Measurements from ENCODE around the gene SDF4.

The SDF4 gene

DNA sequence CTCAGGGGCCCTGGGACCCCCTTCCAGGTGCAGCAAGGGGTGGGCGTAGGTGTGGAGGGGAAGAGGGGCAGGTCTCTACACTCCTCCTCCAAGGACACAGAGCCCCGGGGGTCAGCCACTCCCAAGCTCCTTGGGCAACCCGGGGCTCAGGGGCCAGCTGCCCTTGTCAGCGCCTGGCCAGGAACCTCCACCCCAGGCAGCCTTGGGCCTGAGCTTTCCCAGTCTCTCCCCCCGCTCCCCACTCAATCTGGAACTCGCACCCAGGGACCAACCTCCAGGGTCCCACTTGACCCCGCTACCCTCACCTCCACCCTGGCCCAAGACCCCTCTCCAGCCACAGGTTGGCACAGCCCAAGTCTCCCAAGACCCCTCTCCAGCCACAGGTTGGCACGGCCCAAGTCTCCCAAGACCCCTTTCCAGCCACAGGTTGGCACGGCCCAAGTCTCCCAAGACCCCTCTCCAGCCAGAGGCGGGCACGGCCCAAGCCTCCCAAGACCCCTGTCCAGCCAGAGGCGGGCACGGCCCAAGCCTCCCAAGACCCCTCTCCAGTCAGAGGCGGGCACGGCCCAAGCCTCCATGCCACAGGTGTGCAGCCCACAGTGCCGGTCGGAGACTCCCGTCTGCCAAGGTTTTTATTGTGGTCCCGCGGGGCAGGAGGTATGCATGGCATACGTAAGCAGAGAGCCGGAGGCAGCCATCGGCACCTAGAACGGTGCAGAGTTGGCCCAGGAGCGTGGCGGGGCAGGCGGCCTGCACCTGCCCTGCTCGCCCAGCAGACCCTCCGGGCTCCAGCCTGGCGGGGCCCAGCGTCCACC is 20.9 kb downstream of the SDF4 start:
- FAIRE-seq = no peak

DNA sequence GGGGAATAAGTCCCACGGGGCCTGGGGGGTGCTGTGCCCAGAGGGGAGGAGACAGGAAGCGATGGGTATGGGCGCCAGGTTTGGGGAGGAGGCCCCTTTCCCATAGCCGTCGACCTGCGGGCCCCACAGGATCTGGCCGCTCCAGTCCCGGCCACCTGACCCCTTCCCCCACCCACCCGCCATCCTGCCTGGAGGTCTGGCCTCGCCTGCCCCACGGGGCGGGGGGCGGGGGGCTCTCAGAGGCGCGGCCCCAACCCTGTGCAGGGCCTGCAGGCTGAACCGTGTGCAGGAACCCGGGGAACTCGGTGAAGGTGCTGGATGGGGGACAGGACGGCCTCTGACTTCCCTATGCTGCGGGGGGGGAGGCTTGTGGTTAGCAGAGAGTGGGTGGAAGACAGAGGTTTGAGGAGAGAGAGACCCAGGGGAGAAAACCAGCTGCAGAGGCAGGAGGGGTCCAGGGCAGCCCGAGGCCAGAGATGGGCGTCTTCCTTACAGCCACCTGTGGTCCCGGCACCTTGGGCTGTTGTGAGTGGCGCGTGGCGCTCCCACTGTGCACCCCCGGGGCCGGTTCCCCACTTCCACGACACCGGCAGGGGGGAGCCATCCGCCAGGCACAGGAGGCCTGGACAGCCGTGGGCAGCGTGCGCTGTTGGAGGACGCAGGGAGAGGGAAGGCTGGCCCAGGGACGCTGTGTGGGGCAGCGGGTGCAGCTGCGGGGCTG is 22.9 kb downstream of the SDF4 start:
- FAIRE-seq = no peak

DNA sequence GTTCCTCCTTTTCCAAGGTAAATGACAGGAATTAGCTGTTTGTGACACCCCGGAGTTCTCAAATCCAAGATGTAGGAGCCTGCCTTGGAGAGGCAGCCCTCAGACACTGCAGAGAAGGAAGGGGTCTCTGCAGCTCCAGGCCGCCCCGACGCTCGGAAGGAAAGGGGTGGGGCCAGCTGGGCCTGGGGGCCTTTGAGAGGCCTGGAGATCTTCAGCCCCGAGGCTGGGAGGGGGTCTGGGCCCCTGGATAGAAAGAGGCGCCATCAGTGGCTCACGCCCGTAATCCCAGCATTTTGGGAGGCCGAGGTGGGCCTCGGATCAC is 24.3 kb downstream of the SDF4 start:
- no peak for FAIRE-seq

DNA sequence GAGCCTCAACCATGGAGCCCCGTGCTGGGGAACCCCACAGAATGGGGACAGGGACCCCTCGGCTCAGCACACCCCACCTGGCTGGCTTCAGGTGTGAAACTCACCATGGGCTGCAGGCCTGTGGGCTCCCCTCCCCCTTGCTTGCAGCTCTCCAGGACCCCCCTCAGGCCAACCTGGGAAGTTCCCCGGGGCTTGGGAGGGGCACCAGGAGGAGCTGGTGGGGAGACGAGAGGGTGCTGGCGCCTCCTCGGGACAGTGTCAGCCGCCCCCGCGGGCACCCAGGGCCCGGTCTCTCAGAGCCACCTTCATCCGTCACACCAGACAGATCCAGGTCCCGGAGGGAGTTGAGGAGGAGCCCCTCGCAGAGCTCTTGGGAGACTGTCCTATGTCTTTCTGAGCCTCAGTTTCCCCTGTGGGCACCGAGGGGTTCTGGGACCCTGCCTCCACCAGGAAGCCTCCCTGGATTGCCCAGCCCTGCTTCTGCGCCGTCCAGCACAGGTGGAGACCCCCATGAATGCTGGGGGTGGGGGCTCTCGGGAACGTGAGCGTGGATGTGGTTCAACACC is 24.8 kb downstream of the SDF4 start:
- no peak for FAIRE-seq

DNA sequence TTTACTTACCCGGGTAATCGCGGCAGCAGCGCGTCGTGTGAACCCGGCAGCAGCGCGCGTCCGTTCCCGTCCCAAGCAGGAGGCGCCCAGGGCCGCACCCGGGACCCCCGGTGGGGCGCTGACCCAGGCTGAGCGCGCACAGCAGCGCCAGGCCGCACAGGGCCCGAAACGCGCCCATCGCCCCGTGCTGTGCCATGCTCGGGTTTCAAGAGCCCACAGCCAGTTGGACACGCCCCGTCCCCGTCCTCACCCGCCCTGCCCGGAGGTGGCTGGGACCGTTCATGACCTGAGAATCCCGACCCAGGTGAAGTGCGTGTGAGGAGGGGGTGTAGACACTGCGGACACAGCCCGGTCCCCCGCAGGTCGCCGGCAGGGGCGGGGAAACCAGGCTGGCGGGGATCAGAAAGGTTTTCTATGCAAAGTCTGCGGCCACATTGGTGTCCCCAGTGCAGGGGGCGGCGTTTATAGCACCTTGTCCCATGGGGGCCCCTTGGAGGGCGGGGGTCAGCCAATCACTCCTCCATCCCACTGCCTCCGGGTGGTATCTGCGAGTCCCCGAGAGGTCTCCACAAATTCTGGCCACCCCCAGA is 25.3 kb downstream of the SDF4 start, which contains the start of gene TNFRSF18:
TNFRSF18 (minus strand) TSS at position 217 of the 590 bp plus-strand sequence; CDS start at position 196, 21 bp downstream.
- FAIRE-seq = no peak

DNA sequence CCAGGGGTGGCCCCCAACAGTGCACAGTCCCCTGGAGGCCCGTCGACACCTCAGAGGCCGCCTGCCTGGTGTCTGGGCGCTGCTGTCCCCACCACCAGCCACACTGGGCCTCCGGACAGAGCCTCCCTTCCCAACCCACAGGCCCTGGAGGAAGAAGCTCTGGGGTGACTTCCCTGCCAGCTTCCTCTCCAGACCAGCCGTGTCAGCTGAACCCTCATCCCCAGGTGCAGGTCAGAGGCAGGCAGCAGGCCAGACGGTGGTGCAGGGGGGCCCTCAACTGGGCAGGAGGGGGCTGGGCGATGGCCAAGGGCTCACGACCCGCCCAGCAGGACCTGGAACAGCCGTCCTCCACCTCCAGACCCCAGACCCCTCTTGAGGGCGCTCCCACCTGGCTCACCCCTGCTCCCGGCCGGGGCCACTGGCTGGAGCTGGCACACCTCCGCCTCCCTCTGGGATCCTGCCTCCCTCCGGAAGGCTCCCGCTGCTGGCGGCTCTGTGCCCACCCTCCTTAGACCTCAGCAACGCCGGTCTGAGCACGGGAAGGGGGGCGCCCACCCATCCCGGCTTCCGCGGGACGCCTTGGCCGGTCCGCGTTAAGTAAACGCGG is 25.9 kb downstream of the SDF4 start:
- FAIRE-seq = no peak

DNA sequence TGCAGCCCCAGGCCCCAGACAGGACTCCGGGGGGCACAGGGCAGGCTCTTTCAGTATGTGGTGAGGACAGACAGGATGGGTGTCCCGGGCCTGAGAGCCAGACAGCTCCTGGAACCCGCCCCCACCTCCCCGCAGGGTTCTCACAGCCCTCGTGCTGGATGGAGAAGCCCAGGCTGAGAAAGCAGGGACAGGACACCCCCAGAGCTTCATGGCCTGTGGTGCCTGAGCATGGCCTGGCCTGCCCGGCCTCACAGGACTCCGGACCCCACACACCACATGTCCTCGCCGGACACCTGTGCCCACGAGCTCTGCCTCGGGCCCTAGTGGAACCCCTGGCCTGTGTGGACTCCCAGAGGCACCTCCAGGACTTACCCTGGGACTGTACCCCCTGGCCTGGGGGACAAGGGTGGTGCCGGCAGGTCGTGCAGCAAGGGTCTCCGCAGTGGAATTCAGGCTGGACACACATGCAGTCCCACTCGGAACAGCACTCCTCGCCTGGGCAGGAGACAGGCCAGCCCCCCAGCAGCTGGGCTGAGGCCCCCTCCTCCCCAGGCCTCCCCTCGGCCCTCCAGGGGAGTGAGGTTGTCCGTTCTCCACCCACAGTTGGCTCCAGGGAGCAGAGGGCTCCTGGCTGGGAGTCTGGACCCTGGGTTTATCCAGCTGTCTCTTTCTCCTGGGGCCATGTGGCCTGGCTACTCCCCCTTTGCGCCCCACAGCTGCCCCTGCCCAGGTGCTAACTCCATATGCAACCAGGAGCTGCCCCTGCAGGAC is 26.6 kb downstream of the SDF4 start:
- no peak for FAIRE-seq

DNA sequence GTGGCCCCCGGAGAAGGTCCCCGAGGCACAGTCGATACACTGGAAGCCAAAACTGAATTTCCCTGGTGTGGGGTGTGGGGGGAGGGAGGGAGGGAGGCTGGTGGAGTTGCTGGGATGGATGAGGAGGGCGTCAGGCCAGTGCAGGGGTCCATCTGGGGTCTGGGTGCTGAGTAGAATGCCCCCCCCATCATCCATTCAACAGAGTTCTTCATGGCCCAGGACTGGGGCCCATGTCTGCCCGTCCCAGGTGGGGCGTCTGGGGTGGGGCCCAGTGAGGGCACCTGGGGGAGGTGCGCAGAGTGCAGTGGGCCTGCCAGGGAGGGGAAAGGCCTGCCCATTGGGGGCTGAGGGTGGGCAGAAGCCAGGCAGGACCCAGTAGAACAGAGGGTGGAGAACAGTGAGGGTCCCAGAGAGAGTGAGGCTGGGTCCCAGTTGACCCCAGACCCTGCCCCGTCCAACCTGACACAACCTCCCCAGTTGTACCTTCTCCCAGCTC is 27.3 kb downstream of the SDF4 start:
- no peak for FAIRE-seq

DNA sequence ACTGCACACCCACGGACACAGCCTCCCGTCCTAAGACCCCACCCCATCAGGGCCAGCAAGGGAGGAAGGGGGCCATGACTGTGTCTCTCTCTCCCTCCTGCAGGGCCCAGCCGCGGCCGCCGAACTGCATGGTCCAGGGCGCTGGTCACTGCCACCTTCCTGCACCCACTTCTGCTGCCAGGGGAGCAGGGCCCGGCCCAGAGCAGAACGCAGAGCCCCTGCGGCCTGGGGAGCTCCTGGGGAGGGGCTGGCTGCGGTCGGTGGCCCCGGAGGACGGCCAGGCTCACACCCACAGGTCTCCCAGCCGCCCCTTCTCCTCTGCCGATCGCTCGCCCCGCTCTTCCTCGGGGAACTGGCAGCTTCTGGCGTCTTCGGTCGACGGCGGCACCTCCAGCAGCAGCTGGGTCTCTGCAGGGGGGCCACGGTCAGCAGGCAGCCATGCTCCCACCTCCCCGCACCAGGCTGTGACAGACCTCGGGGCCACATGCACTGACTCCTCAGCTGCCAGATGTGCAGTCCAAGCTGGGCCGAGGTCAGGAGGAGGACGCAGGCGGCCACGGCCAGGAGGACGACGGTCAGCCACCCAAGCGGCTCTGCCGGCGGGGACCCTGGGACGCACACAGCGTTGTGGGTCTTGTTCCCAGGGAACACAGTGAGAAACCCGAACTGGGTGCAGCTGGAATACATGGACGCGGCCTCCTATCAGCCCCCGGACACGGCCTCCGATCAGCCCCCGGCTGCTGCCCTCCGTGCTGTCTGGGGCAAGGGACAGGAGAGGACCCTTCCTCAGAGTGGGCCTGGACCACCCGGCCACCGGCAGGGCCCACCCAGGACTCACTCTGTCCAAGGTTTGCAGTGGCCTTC is 28.0 kb downstream of the SDF4 start:
- no peak for FAIRE-seq

DNA sequence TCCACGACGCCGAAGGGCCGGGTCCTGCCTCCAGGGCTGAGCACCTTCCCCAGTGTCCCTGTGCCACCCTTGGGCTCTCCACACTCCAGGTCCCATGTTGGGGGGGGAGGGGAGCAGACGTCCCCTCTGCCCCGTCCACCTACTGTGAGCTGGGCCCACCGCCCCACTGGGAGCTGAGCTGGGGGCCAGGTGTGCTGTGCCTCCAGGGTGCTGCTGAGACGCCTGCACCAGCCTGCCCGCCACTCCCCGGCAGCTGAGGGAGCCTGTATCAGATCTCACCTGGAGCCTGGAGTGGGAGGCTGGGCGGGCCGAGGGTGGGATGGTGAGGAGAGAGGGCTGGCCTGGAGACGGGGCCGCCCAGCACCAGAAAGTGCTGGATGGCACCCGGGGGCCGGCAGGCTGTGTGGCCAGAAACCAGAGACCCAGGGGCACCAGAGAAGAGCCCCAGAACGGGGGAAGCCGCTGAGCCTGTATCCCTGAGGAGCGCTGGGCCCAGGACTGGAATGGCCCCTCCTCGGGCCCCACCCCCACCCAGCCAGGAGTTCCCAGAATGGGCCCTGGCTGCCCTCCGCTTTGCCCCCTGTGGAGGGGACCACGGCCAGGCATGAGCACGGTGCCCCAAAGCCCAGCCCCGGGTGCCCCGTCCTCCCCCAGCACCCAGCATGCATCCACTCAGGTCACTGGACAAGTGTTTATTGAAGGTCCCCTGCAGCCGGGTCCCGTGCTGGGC is 28.8 kb downstream of the SDF4 start:
- FAIRE-seq = no peak

DNA sequence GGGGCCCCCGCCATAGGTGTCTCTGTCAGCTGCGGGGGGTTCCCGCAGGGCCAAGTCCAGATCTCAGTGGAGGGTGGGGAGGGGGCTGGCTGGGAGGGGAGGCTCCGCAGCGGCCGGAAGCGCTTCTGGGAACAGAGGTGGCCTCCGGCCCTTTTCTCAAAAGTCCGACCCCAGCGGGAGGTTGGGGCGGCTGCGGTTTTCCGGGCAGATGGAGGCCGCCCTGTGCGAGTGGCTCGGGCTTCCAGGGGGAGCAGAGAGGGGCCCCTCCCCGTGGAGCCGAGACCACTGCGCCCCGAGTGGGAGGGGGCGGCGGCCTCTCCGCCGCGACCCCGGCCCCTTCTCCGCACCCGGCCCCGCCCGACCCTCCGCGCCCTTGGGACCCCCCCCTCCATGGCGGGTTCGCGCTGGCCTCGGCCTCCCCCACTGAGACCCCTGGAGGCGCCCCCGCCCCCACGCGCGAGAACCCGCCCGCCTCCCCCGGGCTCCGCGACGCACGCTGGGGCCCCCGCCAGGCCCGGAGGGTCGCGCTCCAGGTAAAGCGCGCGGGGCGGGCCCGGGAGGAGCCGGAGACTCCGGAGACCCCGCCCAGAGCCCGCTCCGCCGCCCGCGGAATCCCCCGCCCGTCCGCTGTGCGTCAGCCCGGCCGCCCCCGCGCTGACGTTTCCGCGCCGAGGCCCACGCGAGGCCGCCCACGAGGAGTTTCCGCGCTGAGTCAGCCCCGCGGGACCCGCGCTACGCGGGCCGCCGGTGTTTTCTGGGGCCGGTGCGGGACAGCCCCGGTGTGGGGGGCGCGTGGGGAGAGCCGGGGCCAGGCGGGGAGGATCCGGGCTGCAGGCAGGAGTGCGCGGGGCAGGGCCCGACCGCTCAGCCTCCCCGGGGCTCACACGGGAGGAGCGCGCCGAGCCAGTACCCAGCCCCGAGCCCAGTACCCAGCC is 30.7 kb downstream of the SDF4 start:
- no peak for FAIRE-seq

DNA sequence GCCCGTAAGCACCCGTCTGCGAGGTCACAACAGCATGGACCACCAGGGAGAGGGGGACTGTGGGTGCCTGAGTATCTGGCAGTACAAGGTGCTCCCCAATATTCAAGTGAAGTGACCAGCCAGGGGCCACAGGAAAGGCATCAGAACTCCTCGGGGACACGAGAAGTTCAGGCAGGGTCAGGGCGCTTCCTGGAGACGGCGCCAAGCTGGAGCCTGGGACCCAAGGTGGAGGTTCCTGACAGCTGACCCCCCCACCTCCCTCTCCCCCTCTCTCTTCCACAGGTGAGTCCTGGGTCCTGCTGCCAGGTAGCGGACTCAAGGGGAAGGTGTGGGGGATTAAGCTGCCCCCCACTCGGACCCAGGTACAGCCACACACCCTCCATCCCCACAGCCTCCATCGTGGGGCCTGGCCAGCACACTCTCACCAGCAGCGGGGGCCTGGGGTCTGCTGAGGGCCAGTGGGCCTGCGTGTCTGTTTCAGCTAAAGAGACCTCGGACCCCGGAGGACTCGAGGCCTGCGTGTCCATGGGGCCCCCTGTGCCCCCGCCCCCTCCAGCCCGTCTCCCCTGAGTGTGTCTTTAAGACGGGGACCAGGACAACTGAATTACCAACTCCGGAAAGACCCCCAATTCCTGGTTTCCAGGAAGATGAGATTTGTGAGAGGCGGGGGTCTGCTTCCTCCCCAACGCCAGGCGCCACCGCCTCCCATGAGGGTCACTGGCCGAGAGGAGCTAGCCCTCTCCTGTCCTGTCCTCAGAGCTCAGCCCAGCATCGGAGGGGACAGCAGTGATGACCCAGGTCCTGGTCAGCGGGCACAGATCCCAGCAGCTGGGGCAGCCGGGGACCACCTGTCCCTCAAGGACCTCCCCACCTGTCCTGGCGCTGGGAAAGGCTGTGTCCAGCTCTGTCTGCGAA is 31.6 kb downstream of the SDF4 start:
- FAIRE-seq = no peak

DNA sequence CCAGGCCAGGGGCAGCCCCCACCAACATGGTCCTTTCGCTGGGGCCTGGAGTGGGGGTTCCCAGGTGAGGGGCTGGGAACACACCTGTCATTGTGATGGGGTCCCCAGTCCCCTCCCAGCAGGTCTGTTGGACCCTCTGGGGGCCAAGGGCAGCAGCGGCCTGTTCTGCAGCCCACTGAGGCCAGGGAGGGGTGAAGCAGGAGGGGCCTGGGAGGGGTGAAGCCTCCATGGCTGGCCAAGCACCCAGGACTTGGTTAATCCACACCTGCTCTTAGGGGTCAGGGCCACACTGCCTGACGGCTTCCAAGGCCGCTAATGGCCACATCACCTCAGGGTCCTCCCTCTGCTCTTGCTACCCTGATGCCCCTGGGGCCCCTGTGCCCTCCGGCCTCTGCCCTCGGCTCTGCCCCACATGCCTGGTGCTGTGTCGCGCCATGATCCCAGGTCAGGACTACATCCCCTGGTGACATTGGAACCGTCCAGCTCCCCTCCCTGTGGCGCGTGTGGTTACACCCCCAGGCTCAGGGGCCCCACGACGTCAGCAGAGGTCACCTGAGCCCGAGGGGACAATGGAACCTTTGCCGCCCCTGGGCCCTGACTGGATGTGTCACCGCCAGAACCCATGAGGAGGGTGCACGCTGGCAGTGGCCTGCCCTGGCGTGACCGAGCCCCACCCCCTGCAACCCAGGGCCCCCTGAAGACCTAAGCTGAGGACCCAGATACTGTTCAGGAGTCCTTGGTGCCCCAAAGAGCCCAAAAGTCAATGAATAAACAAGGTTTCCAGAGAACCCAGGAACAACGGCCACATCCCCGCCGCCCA is 32.5 kb downstream of the SDF4 start:
- no peak for FAIRE-seq

DNA sequence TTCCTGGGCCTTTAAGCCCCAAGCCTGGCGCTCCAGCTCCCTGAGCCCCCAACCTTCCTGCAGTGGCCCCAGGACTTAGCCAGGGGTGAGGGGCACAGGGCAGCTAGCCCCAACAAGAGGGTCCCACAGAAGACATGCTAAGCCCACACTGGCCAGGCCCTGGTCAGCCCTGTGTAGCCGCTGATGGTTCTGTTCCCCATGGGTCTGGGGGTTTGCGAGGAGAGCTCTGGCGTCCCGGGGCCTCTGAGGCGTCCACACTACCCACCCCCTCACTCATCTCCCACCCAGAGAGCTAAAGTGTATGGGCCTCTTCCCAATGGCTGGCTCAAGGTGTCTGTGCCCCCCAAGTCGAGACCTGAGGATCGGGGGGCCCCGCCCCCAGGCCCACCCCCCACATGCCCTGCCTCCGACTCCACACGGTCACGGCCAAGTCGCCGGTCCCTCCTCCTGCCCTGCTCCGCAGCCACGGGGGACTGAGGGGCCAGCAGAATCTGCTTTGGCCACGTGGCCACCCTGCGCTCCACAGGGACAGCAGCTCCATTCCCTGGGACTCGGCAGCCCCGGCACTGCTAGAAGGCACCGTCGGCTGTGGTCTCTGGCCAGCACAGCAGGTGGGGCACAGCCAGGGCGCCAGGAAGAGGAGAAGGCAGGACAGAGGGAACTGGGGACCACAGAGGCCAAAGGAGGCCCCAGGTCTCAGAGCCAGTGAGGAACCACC is 33.2 kb downstream of the SDF4 start:
- no peak for FAIRE-seq

DNA sequence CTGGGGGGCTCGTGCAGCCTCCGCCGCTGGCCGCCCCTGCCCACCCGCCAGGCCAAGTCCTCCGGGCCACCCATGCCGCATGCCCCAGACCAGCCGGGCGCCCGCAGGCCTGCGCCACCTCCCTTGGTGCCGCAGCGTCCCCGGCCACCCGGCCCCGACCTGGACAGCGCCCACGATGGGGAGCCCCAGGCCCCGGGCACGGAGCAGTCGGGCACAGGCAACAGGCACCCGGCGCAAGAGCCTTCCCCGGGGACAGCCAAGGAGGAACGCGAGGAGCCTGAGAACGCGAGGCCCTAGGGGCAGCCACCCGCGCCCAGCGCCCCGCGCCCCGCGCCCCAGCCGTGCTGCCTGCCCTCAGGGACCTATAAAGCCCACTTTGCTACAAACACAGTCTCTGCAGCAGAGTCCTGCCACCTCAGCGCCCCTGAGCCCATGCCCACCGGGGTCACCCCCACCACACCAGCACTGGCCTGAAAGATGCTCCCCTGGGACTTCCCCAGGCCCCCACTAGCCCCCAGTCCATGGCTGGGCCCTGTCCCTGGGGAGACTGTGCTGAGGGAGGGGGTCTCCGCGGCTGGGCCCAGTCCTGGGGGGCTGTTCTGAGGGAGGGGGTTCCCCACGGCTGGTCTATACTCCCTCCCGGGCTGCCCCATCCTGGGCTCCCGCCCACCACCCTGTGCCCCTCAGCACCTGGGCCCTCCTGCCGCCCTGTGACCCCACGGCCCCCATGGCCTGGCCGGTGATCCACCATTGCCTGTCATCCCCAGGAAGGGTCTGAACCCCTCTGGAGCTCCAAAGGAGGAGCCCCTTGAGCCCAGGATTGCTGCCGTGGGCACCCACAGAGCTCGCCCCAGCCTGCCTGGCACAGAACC is 34.0 kb downstream of the SDF4 start:
- FAIRE-seq = no peak

DNA sequence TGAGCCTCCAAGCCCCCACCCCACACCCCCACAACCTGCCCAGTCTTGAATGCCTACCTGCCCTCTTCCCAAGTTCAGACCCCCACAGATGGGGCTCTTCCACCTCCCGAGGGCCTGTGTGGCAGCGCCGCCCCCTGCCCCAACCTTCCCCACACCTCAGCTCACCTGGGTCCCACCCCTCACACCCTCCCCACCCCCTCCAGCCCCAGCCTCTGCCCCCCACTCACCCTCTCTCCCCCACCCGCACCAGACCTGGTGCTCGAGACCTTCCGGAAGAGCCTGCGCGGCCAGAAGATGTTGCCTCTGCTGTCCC is 34.7 kb downstream of the SDF4 start:
- no peak for FAIRE-seq

All from G401.6 (cell line).